SK-N-MC (cell line): ENCODE data around the gene MEX3C.
A peak's percentile ranks its signal among the peaks of the same experiment; 100 is the strongest.

ENCODE experiments used
- DNase-seq: peaks from one replicate; pipeline ENCODE4 v3.0.0-alpha.2; 2011; ENCODE audit warnings: low read depth, low spot score
- H3K27ac ChIP-seq: fragments of 200-600 bp; sonication (generic); 2 replicates; pipeline ENCODE4 v1.5.1; 2016; ENCODE audit warnings: mixed run types
- H3K36me3 ChIP-seq: fragments of 200-600 bp; sonication (generic); 2 replicates; pipeline ENCODE4 v1.6.1; 2017; ENCODE audit warnings: antibody characterized with exemption, low read length, mixed read lengths; ENCODE audit not compliant: insufficient read depth
- H3K4me3 ChIP-seq: fragments of 200-600 bp; sonication (generic); 2 replicates; pipeline ENCODE4 v1.5.1; 2016
- H3K9ac ChIP-seq: fragments of 200-600 bp; sonication (generic); 2 replicates; pipeline ENCODE4 v1.8.0; 2017; ENCODE audit warnings: mixed run types, mixed read lengths; ENCODE audit not compliant: insufficient read length
- H3K9me3 ChIP-seq: fragments of 200-600 bp; sonication (generic); 2 replicates; pipeline ENCODE4 v1.6.1; 2017; ENCODE audit warnings: low read depth, mild to moderate bottlenecking, antibody characterized with exemption, low read length, moderate library complexity, mixed read lengths
- EZH2 ChIP-seq: fragments of 200-600 bp; sonication (generic); IDR thresholded peaks from one replicate; pipeline ENCODE4 v1.6.1; 2017; ENCODE audit warnings: antibody characterized with exemption
- FOXP2 ChIP-seq: optimal IDR thresholded peaks from 2 replicates; pipeline ENCODE3; 2011; ENCODE audit warnings: mild to moderate bottlenecking, moderate library complexity; ENCODE audit not compliant: insufficient read depth; ENCODE audit errors: extremely low read length, control extremely low read depth
- POLR2AphosphoS5 ChIP-seq: IDR thresholded peaks from 2 replicates; pipeline ENCODE4 v1.6.1; 2012; ENCODE audit warnings: mild to moderate bottlenecking, low read depth, low read length, borderline replicate concordance

MEX3C gene

GRCh38 chr18:51151568-51152511 lies 45.6 kb downstream of the MEX3C start:
- H3K9me3 ChIP-seq, result no peaks in the 10 kb centered on the region
- TF ChIP-seq FOXP2 (no peak), POLR2AphosphoS5 (no peak), EZH2 (no peak)
- H3K4me3 ChIP-seq, result no peak overlapping the region
- DNase-seq, result no peak
- H3K9ac ChIP-seq, result no peak overlapping the region
- H3K36me3 ChIP-seq, result no peaks in the 10 kb centered on the region
- no peak overlapping the region for H3K27ac ChIP-seq

GRCh38 chr18:51151185-51151567 lies 46.3 kb downstream of the MEX3C start:
- H3K4me3 ChIP-seq, result no peak overlapping the region
- no peak overlapping the region for H3K27ac ChIP-seq
- H3K36me3 ChIP-seq, result no peaks in the 10 kb centered on the region
- no peak overlapping the region for H3K9ac ChIP-seq
- TF ChIP-seq EZH2 (no peak), FOXP2 (no peak), POLR2AphosphoS5 (no peak)
- no peaks in the 10 kb centered on the region for H3K9me3 ChIP-seq
- DNase-seq, result no peak

DNA sequence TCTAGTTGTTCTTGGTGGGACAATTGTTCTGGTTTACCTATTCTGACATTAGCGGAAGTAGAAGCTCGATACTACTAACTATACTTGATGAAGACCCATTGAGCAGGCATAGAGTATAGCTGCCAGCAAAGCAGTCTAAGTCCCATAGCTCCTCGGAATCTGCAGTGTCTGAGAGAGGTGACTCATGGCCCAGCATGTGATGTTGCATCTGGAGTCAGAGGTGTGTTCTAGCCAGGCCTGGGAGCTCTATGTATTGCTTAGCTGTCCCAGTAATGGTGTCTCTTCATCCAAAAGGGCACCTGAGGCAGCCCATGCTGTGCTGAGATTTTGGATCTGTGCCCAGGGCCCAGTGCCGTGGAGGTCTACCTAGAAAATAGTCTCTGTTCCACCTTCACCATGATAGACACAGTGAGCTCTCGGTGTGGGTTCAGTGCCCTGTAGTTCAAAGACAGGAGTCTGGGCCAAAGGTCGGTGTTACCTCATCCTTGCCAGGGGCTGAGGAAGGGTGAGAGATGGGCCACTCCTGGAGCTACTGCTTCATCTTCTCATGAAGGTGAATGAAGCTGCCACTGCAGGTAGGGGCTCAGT lies 47.3 kb downstream of the MEX3C start:
- no peak overlapping the region for H3K27ac ChIP-seq

DNA sequence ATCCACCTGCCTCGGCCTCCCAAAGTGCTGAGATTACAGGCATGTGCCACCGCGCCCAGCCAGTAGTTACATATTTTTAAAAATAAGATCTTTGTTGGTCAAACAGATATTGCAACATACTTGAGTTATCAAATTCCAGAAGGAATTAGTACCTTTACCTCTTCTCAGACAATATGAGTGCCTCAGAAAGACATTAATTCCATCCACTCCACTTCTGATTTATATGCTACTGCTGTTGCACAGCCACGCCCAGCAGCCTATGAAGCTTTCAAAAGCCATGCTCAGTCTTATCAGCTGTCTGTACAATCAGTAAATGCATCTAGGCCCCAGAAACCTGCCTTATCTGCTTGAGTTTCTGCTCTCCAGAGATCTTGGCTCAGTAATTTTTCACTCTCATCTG lies 47.8 kb downstream of the MEX3C start:
- no peak overlapping the region for H3K4me3 ChIP-seq

More for the DNA sequence above, 47.3 kb downstream of the MEX3C start:
- no peak for DNase-seq
- TF ChIP-seq POLR2AphosphoS5 (no peak), EZH2 (no peak), FOXP2 (no peak)
- H3K4me3 ChIP-seq, result no peak overlapping the region
- H3K9ac ChIP-seq, result no peak overlapping the region
- no peaks in the 10 kb centered on the region for H3K36me3 ChIP-seq
- no peaks in the 10 kb centered on the region for H3K9me3 ChIP-seq

GRCh38 chr18:51146909-51147308 lies 50.6 kb downstream of the MEX3C start:
- TF ChIP-seq FOXP2, result no peak
- TF ChIP-seq POLR2AphosphoS5, result no peak
- no peak for TF ChIP-seq EZH2
- Histone ChIP-seq H3K9ac (no peak overlapping the region), H3K4me3 (no peak overlapping the region), H3K36me3 (no peaks in the 10 kb centered on the region), H3K9me3 (no peaks in the 10 kb centered on the region), H3K27ac (no peak overlapping the region)
- DNase-seq, result no peak

More for the DNA sequence above, 47.8 kb downstream of the MEX3C start:
- no peaks in the 10 kb centered on the region for H3K9me3 ChIP-seq
- DNase-seq, result no peak
- no peak overlapping the region for H3K9ac ChIP-seq
- H3K36me3 ChIP-seq, result no peaks in the 10 kb centered on the region
- H3K27ac ChIP-seq, result no peak overlapping the region
- no peak for TF ChIP-seq FOXP2
- TF ChIP-seq POLR2AphosphoS5, result no peak
- no peak for TF ChIP-seq EZH2

GRCh38 chr18:51138936-51139335 lies 58.5 kb downstream of the MEX3C start:
- no peak for DNase-seq

DNA sequence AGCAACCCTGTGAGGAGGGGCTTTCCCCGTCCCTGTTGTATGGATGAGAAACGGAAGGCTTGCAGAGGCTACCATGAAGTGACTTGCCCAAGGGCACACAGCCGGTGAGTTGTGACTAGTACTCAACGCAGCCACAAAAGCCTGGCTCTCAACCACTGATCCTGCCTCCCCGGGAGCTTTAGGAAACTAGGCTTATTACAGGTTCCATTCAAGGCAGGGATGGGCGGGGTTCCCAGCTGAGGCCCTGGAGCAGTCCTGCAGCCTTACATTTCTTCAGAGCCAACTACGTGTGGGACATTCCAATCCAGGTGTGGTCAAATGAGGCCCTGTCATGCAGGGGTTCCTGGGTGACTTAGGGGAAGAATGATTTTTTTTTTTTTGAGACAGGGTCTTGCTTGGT lies 59.6 kb downstream of the MEX3C start:
- Histone ChIP-seq H3K9ac (no peak overlapping the region), H3K27ac (no peak overlapping the region), H3K36me3 (no peaks in the 10 kb centered on the region), H3K4me3 (no peak overlapping the region), H3K9me3 (no peaks in the 10 kb centered on the region)
- TF ChIP-seq FOXP2, result no peak
- TF ChIP-seq EZH2, result no peak
- no peak for TF ChIP-seq POLR2AphosphoS5
- peak; percentile 3 for DNase-seq

More at GRCh38 chr18:51138936-51139335, 58.5 kb downstream of the MEX3C start:
- Histone ChIP-seq H3K27ac (no peak overlapping the region), H3K9me3 (no peaks in the 10 kb centered on the region), H3K4me3 (no peak overlapping the region), H3K9ac (no peak overlapping the region), H3K36me3 (no peaks in the 10 kb centered on the region)
- TF ChIP-seq EZH2 (no peak), POLR2AphosphoS5 (no peak), FOXP2 (no peak)

DNA sequence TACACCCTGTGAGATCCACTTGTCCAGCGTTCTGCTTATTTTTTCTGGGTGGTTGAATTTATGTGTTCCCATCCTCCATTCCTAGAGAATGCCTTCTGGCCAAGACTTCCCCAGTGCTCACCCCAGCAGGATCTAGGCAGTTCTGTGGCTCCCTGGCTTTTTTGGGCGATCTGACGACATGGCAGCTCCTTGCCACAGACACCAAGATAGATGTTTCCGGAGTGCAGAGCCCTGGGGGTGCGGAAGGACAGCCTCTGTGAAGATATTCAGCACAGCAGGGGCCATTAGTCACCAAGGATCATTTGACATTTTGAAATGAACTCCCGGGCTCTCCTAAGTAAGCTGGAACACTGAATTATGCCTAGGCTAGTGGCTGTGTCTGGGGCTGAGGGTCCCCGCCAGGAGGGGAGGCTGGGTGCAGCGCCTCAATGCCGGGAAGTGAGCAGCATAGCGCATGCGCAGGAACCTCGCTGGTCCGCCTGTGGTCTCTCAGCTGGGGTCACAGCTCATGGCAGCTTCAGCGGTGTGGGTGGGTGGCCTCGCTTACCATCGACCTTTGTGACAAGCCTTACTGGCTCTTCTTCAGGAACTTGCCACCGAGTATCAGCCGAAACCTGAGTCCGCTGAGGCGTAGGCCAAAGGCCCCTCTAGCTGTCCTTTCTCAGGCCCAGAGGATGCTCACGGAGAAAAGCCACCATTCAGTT lies 60.3 kb downstream of the MEX3C start:
- Histone ChIP-seq H3K36me3 (no peaks in the 10 kb centered on the region), H3K4me3 (peak overlapping the region; percentile 40), H3K27ac (no peak overlapping the region), H3K9me3 (no peaks in the 10 kb centered on the region), H3K9ac (no peak overlapping the region)
- peak; percentile 81 for DNase-seq
- TF ChIP-seq POLR2AphosphoS5 (peak; percentile 37; the same call in 1 of the 2 replicates), FOXP2 (peak; percentile 31), EZH2 (no peak)
